PFSK-1 (cell line): ENCODE results near the gene SLC30A1.

Experiments
- FOXP2 ChIP-seq: optimal IDR thresholded peaks from 2 replicates; pipeline ENCODE3; 2011; ENCODE audit warnings: borderline replicate concordance, control low read depth, inconsistent platforms; ENCODE audit not compliant: insufficient read depth; ENCODE audit errors: extremely low read length, extremely low read depth
- POLR2AphosphoS5 ChIP-seq: IDR thresholded peaks from 2 replicates; pipeline ENCODE4 v1.6.1; 2012; ENCODE audit warnings: low read depth, mild to moderate bottlenecking, control low read depth, low read length, moderate library complexity
- SIN3A ChIP-seq: IDR thresholded peaks from 2 replicates; pipeline ENCODE4 v1.6.1; 2012; ENCODE audit warnings: mild to moderate bottlenecking, low read length, moderate library complexity, borderline replicate concordance; ENCODE audit not compliant: insufficient read depth
- TAF1 ChIP-seq: IDR thresholded peaks from 2 replicates; pipeline ENCODE4 v1.6.1; 2012; ENCODE audit warnings: low read length, control low read depth, borderline replicate concordance; ENCODE audit not compliant: insufficient read depth
- TF ChIP-seq, protein P1 (sequence below), 2 experiments: IDR thresholded peaks; 2 replicates each; pipeline versions ENCODE4 v1.6.1 to v1.8.0; 2011 to 2012; ENCODE audit warnings: low read depth in 2 of 2, low read length in 2 of 2, control low read depth in 1 of 2, inconsistent platforms in 1 of 2, mild to moderate bottlenecking in 1 of 2, moderate library complexity in 1 of 2; ENCODE audit not compliant: insufficient read depth in 1 of 2

The SLC30A1 gene

DNA sequence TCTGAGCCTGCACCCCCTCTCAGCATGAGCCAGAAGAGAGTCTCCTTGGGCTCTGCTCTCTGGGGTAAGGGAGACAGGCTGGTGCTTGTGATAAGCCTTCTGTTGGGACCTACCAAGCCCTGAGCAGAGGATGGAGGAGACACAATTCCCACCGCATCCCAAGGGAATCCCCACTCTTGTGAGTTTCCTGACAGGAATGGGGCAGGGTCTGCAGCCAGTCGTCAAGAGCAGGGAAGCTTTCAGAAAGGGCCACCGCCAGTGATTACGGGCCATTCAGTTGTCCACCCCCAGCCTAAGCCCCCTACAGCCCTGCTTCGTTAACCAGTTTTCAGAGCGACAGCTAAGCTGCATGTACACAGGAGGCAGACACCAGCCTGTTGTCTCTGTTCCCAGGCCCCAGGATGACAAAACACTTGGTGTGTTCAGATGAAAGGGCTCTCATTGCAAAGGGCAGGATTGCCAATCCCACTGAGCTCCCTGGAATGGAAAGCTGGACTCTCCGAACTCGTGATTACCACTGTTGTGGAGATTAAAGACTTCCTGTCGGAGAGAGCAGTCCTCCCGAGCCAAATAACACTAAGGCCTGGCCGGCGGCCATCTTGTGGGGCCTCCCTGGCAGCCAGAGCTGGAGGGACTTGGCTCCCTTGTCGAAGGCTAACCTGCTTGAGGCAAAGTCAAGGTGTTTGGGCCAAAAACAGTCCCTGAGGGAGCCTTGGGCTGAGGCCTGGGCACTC lies 37.4 kb upstream of the SLC30A1 start:
- TF ChIP-seq FOXP2 (no peak), TAF1 (no peak), SIN3A (no peak), POLR2AphosphoS5 (no peak)
- TF ChIP-seq, protein P1, sequence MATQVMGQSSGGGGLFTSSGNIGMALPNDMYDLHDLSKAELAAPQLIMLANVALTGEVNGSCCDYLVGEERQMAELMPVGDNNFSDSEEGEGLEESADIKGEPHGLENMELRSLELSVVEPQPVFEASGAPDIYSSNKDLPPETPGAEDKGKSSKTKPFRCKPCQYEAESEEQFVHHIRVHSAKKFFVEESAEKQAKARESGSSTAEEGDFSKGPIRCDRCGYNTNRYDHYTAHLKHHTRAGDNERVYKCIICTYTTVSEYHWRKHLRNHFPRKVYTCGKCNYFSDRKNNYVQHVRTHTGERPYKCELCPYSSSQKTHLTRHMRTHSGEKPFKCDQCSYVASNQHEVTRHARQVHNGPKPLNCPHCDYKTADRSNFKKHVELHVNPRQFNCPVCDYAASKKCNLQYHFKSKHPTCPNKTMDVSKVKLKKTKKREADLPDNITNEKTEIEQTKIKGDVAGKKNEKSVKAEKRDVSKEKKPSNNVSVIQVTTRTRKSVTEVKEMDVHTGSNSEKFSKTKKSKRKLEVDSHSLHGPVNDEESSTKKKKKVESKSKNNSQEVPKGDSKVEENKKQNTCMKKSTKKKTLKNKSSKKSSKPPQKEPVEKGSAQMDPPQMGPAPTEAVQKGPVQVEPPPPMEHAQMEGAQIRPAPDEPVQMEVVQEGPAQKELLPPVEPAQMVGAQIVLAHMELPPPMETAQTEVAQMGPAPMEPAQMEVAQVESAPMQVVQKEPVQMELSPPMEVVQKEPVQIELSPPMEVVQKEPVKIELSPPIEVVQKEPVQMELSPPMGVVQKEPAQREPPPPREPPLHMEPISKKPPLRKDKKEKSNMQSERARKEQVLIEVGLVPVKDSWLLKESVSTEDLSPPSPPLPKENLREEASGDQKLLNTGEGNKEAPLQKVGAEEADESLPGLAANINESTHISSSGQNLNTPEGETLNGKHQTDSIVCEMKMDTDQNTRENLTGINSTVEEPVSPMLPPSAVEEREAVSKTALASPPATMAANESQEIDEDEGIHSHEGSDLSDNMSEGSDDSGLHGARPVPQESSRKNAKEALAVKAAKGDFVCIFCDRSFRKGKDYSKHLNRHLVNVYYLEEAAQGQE (IDR thresholded peaks at IDR 0.05; ENCODE audit: insufficient read depth in 1 of 2, low read depth in 2 of 2, low read length in 2 of 2), result no peak

DNA sequence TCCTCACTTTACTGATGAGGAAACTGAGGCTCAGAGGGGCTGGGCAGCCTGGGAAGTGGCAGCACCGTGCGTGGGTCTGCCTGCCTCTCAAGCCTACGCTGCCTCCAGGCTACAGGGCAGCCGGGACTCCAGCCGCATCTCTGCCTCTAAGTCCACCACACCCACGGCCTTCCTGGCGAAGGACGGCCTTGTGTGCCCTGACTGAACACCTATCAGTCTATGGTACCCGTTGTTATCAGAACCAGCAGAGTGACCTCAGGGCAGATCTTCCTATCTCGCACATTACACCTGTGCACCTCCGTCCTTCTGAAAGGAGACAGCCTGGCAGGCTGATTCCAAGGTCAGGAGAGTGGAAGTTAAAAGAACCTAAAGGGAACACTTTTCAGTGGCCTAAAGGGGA lies 35.7 kb upstream of the SLC30A1 start:
- TF ChIP-seq, protein P1 (IDR thresholded peaks at IDR 0.05; ENCODE audit: insufficient read depth in 1 of 2, low read depth in 2 of 2, low read length in 2 of 2), result no peak
- TF ChIP-seq TAF1 (no peak), POLR2AphosphoS5 (no peak), FOXP2 (no peak), SIN3A (no peak)

DNA sequence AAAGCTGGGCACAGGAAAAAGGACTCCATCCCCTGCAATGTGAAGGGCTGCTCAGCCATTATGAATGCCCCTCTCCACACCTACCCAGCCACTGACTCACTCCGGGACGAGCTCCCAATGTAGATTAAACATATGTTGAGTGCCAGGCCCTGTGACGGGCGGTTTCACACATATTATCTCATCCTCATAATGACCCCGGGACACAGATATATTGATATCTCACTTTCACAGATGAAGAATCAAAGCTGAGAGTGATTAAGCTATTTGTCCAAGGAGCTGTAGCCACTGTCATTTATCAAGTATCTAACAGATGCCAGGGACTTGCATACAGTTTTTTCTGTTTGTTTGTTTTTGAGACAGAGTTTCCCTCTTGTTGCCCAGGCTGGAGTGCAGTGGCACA lies 35.0 kb upstream of the SLC30A1 start:
- TF ChIP-seq, protein P1 (IDR thresholded peaks at IDR 0.05; ENCODE audit: insufficient read depth in 1 of 2, low read depth in 2 of 2, low read length in 2 of 2), result no peak
- TF ChIP-seq SIN3A, result no peak
- no peak for TF ChIP-seq FOXP2
- no peak for TF ChIP-seq POLR2AphosphoS5
- no peak for TF ChIP-seq TAF1

DNA sequence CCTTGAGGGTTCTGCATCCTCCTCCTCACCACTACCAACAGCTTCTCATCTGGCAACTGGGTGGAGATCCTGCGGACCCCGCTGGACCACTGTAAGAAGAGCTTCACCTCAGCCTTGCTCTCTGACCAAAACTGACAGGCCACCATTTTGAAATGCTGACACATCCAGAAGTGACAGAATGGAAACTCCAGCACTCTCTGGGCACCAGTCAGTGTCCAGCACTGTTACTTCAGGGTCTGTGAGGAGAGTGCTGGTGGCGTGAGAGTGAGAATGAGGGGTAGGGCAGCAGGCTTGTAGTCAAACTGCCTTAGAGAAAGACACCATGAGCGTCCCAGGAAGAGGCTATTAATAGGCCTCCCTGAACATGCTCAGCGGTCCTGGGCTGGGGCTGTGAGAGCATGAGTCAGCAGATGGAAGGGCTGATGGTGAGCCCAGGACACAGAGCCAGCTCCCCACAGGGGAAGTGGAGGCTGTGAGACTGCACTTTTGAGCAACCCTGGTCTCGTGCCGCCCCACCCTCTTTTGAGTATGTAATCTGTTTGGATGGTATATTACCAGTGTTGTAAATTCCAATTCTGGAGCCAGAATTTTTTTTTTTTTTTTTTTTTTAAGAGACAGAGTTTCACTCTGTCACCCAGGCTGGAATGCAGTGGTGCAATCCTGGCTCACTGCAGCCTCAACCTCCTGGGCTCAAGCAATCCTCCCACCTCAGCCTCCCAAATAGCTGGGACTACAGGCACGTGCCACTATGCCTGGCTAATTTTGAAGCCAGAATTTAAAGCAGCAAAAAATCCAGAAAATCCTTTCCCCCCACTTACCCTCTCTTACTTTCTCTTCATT lies 34.4 kb upstream of the SLC30A1 start:
- TF ChIP-seq TAF1 (no peak), POLR2AphosphoS5 (no peak), SIN3A (no peak), FOXP2 (no peak)
- TF ChIP-seq, protein P1 (IDR thresholded peaks at IDR 0.05; ENCODE audit: insufficient read depth in 1 of 2, low read depth in 2 of 2, low read length in 2 of 2), result no peak
